GM12864 (cell line): ENCODE results near the gene PFN1.

Source experiments
- DNase-seq: peaks from one replicate; pipeline ENCODE4 v3.0.0-alpha.2; 2011; ENCODE audit warnings: low read depth
- H3K4me3 ChIP-seq: 2 replicates; pipeline ENCODE4 v1.5.1; 2011; ENCODE audit warnings: mild to moderate bottlenecking, low read depth, low read length, control low read depth
- CTCF ChIP-seq: IDR thresholded peaks from 2 replicates; pipeline ENCODE4 v1.5.1; 2011; ENCODE audit warnings: low read depth, mild to moderate bottlenecking, moderate library complexity, low read length, control low read depth, inconsistent platforms; ENCODE audit errors: missing control alignments

PFN1 gene

GRCh38 chr17:4945176-4945943 is 3.0 kb downstream of the PFN1 start:
- DNase-seq: peak; percentile 68
- H3K4me3 ChIP-seq: peak overlapping the region; percentile 93
- no peak for TF ChIP-seq CTCF

- DNase-seq: no peak
- peak overlapping the region; percentile 93 for H3K4me3 ChIP-seq
- no peak for TF ChIP-seq CTCF
Observed at GRCh38 chr17:4944554-4945175, 3.7 kb downstream of the PFN1 start.

DNA sequence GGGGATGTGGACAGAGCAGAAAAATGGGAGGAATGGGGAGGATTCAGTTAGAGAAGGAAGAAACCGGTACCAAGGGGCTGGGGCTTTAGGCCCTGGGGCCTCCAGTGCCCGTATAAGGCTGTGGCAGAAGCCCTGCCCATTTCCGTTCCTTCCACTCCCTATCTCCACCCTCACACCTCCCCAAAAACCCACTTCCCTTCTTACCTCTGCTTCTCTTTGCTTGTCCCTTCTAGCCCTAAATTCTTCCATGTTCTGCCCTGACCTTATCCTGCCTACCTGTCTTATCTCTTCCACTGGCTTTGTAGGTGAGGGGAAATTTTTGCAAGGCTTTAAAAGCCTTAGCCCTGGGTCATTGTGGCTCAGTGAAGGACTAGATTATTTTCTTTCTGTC is 4.2 kb downstream of the PFN1 start:
- peak overlapping the region; percentile 93; the same call in 1 of the 2 replicates for H3K4me3 ChIP-seq
- DNase-seq: no peak
- TF ChIP-seq CTCF: no peak

- no peak for DNase-seq
- no peak for TF ChIP-seq CTCF
- no peak overlapping the region; the same call in 1 of the 2 replicates for H3K4me3 ChIP-seq
Observed at GRCh38 chr17:4942760-4943508, 5.4 kb downstream of the PFN1 start.

DNA sequence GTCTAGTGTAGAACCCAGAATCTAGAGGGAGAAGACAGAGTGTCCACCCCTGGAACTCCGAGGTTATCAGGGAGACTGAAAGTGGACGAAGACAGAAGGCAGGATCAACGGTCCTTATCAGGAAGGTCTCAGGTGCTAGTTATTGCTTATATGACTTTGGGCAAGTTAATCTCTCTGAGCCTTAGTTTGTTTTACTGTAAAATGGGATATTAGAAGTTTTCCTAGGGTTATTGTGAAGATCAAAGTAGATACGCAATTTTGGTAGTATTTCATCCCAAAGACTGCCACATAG is 7.1 kb downstream of the PFN1 start:
- no peak for DNase-seq
- TF ChIP-seq CTCF: no peak
- peak overlapping the region; percentile 90 for H3K4me3 ChIP-seq

DNA sequence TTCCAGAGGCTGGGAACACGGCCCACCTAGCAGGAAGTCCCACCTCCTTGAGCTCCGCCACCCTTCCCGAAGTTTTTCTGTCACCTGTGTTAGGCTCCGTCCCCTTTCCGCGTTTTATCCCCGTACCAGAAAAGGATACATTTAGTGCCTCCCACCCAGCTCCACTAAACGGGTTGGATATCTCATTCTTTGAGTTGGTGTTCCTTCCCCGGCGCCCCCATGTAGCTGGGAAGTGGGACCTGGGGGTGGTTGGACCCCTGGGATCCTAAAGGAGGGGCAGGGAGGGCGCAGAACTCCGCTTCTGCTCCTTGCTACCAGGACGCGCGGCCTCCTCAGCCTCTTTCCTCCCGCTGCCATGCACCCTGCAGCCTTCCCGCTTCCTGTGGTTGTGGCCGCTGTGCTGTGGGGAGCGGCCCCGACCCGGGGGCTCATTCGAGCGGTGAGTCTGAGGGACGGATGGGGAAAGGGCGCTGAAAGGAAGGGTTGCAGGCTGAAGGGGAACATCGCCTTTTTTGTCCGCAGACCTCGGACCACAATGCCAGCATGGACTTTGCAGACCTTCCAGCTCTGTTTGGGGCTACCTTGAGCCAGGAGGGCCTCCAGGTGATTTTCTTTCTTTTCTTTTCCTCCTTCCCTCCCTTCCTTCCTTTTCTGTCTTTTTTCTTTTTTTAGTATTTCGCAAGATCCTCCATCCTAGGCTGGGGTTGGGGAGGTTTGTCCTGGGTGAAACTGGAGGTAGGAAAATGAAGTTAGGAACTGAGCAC is 7.6 kb downstream of the PFN1 start:
- TF ChIP-seq CTCF: no peak
- DNase-seq: no peak
- H3K4me3 ChIP-seq: peak overlapping the region; percentile 90
